Activated CD4-positive, alpha-beta T cell treated with anti-CD3 and anti-CD28 coated beads, Interleukin-2, amount 50 U/mL, for 48 hours (primary cell): ENCODE data around the gene B4GALT5.
"Not testable (repeated sequence)": the region's sequence is repeated elsewhere in the genome, so short reads cannot be mapped to it uniquely, and the experiment has no call there.

ENCODE experiments used
- DNase-seq, 2 experiments: peaks; one replicate each; pipeline ENCODE4 v3.0.0-alpha.2; 2020

B4GALT5 gene

DNA sequence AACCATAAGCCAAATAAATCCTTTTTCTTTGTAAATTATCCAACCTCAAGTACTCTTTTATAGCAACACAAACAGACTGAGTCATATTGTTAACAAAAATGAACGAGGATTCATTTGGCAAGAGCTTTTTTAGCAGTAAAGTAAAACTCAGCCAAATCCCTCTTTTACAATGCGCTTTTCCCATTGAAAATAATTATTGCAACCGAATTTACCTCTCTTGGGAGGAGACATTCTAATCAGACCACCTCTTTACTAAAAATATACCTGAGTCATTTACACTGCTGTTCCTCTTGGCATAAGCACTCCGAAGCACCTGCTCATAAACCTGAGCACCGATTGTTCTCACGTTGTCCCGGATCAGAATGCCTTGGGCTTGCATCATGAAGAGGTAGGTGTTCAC, 57.4 kb downstream of the B4GALT5 start:
- no peak for DNase-seq

DNA sequence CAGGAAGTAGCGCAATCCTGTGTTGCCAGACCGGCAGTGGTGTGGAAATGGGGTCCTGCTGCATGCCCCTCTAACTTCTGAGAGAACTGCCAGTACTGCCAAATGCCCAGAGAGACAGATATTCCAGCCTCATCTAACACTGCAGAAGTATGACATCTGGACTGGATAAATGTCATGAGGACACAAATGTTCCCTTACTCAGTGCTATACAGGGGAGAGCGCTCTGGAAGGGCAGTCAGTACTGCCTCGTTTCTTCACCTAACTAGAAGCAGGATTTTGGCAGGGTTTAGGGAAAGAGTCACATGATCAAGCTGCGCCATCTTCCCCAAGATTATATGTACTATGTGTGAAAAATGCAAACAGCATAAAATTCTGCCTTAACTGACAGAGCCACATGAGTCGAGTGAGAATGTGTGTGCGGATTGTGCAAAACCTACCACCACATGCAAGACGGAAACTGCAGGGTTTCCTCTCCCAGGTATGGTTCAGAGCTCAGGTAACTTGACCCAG, 59.7 kb downstream of the B4GALT5 start:
- no peak for DNase-seq

DNA sequence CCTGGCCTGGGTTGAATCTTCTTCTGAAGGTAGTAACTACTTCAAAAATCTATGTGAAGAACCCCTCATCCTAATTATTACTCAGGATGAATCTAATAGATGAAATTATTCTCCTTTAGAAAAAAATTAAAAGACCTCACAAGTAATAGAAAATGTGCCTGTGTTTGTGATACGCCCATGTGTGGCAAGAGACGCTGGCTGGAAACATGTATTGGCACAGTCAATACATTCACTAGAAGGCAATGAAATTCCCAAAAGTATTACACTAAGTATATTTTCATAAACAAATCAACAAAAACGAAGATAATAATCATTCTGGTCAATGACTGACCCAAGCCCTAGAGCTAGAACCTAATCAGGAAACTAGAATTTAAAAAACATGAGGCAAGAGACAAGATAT, 64.0 kb downstream of the B4GALT5 start:
- DNase-seq, result no peak

DNA sequence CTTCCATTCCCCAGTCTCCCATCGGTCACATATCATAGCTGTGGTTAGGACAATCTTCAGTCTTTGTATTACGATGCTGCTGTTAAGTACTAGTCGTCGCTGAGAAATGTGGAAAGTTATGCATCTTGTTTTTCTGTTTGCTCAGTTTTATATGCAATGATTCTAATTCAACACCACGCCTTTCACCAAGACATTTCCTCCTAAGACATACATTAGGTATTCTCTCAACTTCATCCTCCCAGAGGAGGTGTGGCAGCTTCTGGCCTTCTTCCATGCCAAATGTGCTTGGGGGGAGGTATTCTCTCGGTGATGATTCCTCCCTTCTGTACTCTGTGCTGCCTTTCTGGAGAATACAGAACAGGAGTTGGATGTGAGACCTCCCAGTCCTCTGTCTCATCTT, 66.1 kb downstream of the B4GALT5 start:
- no peak for DNase-seq

DNA sequence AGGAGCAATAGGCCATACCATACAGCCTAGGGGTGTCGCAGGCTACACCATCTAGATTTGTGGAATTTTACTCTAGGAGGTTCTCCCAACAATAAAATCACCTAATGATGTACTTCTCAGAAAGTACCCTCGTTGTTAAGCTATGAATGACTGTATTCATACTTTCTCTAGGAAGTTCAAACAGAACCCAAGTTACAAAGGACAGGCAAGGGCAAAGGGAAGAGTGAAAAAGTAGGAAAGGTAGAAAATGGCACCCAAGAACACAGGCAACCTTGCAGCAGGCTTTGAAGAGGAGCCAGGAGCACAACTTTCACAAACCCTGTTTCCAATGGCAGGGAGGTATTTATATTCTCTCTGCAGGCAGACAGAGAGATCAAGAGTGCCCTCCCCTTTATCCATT, 67.2 kb downstream of the B4GALT5 start:
- DNase-seq, result no peak

DNA sequence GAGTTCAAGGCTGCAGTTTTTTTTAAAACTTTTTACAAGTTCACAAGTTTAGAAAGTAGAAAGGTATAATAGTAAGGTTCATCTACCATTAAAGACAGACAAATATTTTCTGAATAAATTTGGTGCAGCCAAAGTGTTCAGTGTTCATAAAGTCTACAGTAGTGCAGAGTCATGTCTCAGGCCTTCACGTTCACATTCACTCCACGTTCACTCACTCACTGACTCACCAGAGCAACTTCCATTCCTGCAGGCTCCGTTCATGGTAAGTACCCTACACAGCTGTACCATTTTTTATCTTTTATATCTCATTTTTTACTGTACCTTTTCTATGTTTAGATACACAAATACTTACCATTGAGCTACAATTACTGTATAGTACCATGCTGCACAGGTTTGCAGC, 67.6 kb downstream of the B4GALT5 start:
- no peak for DNase-seq

DNA sequence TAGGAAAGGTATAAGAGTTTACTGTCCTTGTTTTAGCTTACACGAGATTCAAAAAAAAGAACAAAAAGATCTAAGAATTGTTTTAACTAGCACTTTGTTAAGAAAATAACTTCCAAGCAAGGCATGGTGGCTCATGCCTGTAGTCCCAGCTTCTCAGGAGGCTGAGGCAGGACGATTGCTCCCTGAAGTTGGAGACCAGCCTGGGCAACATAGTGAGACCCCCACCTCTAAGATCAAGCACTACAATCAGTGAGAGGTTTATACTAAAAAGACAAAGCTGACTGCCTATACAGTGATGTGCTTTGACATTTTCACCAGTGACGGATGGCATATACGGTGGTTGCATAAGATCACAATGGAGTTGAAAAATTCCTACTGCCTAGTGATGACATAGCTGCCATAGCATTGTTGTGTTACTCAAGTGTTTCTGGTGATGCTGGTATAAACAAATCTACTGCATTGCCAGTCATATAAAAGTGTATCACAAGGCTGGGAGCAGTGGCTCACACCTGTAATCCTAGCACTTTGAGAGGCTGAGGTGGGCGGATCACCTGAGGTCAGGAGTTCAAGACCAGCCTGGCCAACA, 68.6 kb downstream of the B4GALT5 start:
- DNase-seq, result no peak

DNA sequence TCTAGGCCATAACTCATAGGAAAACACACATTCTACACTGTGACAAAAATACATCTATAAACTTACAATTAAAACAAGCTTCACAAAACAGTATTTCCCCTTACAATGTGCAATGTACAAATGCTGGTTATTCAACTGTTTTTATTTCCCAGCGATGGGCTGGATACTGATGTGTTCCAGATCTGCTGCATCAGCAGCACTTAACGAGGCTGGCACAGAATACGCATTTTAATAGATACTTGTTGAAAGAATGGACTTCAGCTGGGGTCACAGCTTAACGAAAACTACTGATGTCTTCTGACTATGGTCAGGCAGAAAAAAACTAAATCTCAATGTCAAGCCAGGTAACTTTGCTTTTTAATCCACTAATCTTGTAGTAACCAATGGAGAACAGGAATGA, 70.9 kb downstream of the B4GALT5 start:
- DNase-seq, result no peak

DNA sequence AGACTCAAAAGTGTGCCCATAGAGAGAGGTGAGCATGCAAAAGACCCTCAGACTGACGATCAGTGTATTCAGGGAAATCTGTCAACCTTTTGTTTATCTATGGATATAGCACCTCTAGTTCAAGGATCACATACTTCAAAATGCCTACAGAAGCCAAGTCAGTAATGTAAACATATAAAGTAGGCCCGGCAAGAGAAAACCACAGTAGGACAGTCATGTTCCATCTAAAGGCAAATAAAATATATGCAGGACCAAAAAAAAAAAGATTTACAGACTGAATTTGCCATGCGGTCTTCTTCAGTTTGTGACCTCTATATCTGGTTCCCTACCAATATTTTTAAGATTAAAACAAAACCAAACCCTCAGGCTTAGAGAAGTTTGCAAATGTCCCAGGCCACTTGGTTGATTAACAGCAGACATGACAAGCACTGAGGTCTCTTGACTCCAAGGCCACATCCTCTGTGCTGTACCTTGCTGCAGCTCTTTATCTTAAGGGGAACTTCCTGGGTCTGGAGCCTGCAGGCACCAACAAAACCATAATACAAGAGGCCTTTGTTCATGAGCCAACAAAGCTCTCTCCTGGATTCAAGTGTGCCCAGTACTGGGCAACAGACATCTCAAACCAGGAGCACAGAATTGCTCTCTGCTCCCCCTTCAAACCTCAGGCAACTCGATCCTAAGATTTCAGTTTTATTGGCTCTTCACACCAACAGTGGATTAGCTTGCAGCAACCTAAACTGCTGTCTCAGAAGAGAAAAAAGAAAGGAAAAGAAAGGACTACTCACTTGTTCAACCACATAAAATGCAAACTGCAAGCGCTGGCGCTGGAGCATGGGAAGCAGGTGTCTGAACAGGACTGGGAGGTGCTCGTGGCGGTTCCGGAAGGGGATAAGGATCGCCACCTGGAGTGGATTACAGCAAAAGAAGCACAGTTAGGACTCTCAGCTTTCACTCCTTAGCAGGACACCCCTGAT, 71.7 kb downstream of the B4GALT5 start:
- DNase-seq, result no peak

DNA sequence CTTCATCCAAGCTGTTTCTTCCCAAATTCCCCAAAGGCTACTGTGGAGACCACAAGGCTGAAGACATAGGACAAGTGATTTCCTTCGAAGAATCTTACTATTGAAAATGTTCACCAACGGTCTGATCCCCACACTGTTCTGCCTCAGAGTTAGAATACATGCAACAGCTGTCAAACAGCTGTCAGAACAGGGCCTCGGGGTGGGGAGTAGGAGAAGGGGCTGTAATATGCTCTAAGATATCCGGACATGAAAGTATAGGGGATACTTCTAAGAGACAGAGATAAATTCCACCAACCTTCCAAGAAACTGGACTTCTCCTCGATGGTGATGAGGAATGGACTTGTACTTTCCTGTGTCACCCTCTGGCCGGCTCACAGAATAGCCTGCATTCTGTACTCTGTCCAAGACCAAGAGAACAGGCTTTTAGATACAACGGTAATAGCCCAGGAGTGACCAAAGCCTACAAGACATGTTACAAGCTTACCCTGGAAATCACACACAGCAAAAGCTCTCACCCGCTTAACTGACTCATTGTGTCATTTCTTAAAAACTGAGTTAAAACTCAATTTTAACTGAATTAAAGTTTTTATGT, 76.5 kb downstream of the B4GALT5 start:
- DNase-seq, result no peak

DNA sequence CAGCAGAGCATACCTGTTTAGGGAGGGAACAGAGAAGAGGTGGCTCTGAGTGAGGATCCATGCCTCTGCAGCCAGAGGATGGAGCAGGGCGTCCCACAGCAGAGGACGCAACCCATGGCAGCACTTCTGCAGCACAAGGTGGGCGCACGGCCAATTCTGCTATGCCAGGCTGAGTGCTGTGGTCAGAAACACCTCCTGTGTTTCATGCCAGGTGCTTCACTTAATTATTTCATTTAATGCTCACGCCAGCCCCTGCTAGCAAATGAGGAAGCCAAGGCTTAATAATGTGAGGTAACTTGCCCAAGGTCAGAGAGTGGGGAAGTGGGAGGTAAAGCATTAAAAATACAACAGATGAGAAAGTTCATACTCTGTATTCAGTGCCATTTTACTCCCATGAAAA, 77.2 kb downstream of the B4GALT5 start:
- DNase-seq, result no peak

DNA sequence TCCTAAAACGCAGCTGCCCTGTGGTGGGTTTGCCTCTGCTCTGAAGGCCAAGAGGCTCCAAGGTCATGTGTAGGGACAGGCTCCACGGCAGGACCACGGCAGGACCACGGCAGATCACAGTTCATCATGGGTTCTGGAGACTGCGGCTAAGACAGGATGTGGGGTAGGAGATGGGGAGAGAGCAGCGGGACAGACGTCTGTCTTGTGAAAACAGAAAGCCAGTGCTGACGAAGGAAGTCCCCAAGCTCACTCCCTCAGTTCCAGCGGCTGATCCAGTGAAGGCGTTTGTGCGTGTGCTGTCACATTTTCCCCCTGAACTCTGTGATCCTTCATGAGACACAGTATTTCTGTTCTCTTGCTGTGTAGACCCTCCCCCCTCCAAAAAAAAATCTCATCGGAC, 77.8 kb downstream of the B4GALT5 start:
- DNase-seq, result no peak

DNA sequence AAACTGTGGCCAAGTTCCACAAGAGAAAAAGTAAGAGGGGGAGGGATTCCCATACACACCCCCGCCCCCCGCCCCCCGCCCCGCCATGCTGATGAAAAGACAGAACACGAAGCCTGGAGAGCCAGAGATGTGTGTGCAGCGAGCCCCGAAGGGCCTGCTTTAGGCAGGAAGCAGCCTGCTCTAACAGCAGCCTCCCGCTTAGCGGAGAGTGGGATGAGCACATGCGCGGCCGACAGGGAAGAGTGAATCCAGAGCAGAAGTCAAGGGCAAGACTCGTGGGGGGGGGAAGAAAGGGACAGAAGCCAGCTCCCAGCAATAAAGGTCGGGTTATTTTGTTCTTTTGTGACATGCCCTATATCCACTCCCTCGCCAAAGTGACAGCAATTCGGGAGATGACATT, 78.5 kb downstream of the B4GALT5 start:
- no peak for DNase-seq

DNA sequence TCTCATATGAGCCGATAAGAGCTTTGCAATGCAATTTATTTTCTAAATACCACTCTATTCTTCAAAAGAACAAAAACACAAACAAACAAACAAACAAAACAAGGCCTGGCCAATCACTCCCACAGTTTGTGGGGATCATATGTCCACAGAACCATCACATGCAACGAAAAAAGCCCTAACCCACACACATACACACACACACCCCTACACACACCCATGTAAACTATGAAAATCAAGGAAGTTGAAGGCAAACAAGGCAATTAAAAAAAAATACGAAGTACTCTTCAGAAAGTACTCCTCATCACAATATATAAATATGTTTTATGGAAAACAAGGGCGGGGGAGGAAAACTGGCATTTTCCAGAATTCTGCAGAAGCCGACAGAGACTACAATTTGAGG, 79.6 kb downstream of the B4GALT5 start:
- DNase-seq, result no peak

DNA sequence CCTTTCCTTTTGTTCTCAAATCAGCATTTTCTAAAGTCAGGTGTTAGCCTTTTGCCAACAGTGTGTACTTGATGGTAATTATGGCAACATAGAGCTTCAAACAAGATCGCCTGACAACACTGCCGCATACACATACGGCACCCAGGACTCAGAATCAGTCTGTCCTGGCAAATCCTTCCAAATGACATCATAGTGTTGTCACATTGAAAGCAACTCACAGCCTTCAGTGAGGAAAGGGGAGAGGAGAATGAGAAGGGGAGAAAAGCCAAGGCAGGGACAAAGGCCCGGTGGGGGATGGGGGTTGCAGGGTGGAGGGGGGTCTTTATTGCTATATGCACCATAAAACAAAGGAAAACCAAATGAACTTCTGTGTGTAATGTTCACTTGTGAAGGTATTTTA, 80.0 kb downstream of the B4GALT5 start:
- no peak for DNase-seq

DNA sequence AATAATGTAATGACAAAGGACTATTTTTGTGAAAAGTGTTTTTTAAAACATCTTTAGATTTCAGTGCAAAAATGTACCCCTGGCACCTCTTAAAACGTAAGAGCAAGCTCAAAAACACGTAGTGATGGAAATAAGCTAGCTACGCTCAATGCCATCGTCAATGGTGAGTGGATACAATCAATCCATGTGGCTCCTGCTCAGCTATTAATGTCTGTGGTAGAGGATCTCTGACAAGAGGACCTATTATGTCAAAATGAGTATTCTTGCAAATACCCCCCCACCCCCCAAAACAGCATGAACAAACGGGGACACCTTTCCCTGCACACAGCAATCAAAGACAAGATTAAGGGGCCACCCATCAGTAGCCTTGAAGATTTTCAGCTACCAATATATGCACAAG, 80.7 kb downstream of the B4GALT5 start:
- no peak for DNase-seq

DNA sequence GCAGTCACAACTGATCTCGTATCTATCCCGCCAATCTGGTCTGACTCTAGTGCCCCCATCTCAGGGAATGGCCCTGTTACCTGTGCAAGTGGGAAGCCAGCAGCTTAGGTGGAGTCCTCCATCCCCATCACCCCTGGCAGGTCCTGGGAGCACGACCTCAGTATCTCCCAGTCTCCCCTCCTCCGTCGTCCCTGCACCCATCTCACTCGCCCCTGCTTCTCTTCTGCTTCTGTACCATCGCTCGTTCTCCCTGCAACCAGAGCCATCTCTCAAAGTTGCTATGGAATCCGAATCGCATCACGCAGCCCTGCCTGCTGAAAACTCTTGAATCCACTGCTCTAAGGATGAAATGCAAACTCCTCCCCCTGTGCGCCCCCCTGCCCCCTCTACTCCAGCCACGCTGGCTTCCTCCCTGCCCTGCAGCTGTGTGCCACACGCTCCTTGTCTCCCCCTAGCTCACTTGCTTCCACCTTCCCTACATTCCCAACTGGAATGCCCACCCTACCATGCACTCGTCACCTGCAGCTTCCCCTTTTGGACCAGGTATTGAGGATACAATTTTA, 81.7 kb downstream of the B4GALT5 start:
- no peak for DNase-seq

DNA sequence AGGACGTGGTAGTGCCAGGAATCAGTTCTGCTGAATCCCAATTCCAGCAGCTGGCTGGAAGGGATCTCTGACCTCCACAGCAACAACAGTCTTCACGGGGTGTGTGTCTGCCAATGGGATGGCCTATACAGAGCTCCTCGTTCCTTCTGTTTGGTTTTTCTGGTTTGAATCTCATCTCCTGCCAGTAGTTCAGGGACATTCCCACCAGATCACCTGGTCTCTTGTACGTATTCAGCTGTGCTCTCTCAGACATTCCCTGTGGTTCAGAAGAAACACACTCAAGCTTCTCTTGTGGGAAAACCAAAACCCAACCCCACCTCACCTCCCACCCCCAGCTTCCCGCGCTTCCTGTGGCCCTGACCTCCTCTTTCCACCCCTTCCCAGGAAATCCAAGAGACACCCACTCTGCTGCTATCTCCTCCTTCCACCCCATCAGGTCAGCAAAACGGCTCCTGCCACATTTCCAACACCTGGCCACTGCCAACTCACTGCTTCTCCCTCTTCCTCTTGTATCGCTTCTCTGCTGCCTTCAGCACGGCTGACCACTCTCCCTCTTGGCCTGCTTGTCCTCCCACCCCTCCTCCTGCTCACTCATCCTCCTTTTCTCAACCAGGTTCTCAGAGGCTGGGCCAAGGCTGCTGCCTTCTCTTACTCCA, 82.5 kb downstream of the B4GALT5 start:
- no peak for DNase-seq

DNA sequence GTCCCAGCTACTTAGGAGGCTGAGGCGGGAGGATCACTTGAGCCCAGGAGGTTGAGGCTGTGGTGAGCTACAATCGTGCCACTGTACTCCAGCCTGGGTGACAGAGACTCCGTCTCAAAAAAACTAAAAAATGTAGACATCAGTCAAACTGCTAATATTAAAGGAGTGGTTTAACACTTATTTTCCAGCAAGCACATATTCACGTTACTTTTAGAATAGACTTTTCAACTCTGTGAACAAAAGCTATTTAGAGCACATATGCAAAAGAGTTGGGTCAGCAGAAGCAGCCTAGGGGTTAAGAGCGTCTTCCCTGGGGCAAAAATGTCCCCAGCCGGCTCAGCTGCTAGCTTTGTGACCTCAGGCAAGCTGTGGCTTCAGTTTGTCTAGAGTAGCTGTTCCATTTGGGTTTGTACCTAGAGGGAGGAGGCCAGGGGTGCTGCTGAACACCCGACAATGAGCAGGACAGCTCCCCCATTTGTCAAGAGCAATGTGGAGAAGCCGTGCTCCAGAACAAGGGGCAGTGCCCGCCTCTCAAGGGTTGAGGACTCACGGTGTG, 83.2 kb downstream of the B4GALT5 start:
- no peak for DNase-seq

DNA sequence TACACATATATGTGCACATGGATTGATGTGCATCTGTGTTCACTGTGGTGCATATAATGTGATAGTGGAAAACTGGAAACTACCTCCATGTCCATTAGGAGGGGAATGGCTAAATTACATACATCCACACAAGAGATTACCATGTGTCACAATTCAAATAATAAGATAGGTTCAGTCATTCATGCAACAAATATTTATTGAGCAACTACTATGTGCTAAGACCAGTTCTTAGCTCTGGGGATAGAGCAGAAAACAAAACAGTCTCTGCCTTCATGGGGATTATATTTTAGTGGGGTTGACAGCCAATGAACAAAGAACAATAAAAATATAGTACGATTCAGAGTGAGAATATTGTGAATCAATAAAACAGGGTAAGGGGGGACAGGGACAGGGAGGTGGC, 84.1 kb downstream of the B4GALT5 start:
- DNase-seq, result no peak

DNA sequence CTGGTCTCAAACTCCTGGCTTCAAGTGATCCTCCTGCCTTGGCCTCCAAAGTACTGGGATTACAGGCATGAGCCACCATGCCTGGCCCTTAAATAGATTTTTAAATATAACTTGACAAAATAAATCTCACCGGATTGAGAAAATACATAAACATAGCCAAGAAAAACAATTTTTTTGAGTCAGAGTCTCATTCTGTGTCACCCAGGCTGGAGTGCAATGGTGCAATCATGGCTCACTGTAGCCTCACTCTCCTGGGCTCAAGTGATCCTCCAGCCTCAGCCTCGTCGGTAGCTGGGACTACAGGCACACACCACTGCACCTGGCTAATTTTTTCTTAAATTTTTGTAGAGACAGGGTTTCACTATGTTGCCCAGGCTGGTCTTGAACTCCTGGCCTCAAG, 85.4 kb downstream of the B4GALT5 start:
- not testable (repeated sequence) for DNase-seq

DNA sequence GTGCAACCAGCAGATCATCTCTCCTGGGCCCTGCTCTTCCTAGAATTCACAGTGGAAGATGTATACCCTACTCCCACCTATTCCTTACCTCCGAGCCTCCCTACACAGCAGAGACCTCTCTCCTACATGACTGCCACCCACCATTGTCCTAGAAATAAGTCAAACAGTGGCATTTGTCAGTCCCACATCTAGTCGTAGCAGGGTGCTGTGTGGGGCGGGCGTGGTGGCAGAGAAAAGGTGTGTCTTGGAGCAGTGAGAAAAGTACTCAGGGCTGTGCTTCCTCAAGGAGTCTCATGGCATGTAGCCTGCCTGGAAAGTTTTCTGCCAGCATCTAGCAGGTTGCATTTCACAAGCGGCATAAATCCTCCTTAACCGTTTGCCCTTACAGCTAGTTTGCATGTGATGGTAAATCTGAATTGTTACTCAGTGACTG, 86.3 kb downstream of the B4GALT5 start:
- DNase-seq, result no peak

DNA sequence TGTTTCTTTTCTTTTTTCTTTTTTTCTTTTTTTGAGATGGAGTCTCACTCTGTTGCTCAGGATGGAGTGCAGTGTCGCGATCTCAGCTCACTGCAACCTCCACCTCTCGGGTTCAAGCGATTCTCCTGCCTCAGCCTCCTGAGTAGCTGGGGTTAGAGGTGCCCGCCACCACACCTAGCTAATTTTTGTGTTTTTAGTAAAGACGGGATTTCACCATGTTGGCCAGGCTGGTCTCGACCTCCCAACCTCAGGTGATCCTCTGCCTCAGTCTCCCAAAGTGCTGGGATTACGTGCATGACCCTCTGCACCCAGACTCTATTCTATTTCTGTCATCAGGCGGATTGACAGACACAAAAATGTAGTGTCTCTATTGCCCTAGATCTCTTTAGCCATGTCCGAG, 88.7 kb downstream of the B4GALT5 start:
- not testable (repeated sequence) for DNase-seq
